ENCODE data around the gene PPIG. TPM values are rescaled to one million over a fixed set of nuclear protein-coding genes. Genes with fewer than 3 reads are reported as not detected.
"Not testable (repeated sequence)": the region's sequence is repeated elsewhere in the genome, so short reads cannot be mapped to it uniquely, and the experiment has no call there.

Gene PPIG
- total RNA-seq (10 to 100 TPM; 83.4 to 87.8 TPM), total RNA-seq (100.0 to 213 (median 158) reads per million in 172 experiments)
- polyA plus RNA-seq (2013, experiment 1 of 2), result 61.9 TPM
- 74.9 TPM for polyA plus RNA-seq (2013, experiment 2 of 2)

- H3K4me3 Mint-ChIP-seq, result peak within 1 kb of the TSS; percentile 98
- CTCF ChIA-PET, result interaction anchor here (0.7 to 1.3 kb wide), 2 partner anchors 12 to 56 kb away, joined by 3 to 4 read pairs; no protein-coding TSS in a partner anchor
- peaks cover 39% of the 10 kb centered on the region for H3K4me1 Mint-ChIP-seq (ENCODE audit: low read depth)
These were observed at the start of gene PPIG for GRCh38 chr2:169584005-169584877. Gene PPIG (plus strand): TSS chr2:169584351. CDS start chr2:169604042, 19,691 bp downstream.

GRCh38 chr2:169539460-169539859 is 44.7 kb upstream of the PPIG start:
- H3K27ac Mint-ChIP-seq; intact Hi-C loops (cut with DNase I, micrococcal nuclease); H3K27ac ChIP-seq (ENCODE audit: low read depth in 1 of 2, low read length in 2 of 2); H3K4me1 ChIP-seq (ENCODE audit: insufficient read depth, low read length); H3K9me3 ChIP-seq (ENCODE audit: control insufficient read depth in 1 of 2, insufficient read depth in 1 of 2, low read length in 2 of 2); H3K4me1 Mint-ChIP-seq (ENCODE audit: low read depth); CTCF ChIA-PET; POLR2A ChIA-PET; DNase-seq; ATAC-seq (ENCODE audit: poor library complexity); H3K4me3 Mint-ChIP-seq; H3K27me3 Mint-ChIP-seq; H3K27me3 ChIP-seq (ENCODE audit: control insufficient read depth in 1 of 2, insufficient read depth in 2 of 2, low read length in 2 of 2); H3K4me3 ChIP-seq (ENCODE audit: low read length); H3K9me3 Mint-ChIP-seq: not testable (repeated sequence)
- peaks cover 38% of the 10 kb centered on the region for H3K36me3 Mint-ChIP-seq (ENCODE audit: low read depth)
- peaks cover 22% of the 10 kb centered on the region for H3K36me3 ChIP-seq (ENCODE audit: insufficient read depth, low read length)

More at GRCh38 chr2:169584005-169584877, at the start of gene PPIG:
- peaks cover 3% of the 10 kb centered on the region for H3K9me3 Mint-ChIP-seq
- H3K27me3 Mint-ChIP-seq, result no peaks in the 10 kb centered on the region
- TF ChIP-seq CTCF (IDR thresholded peaks at IDR 0.05), result no peak
- peak within 1 kb of the TSS; percentile 99 for H3K27ac Mint-ChIP-seq
- Histone ChIP-seq H3K27ac (ENCODE audit: low read depth in 1 of 2, low read length in 2 of 2) (peak within 1 kb of the TSS; percentile 97 to 99), H3K36me3 (ENCODE audit: insufficient read depth, low read length) (no peaks in the 10 kb centered on the region), H3K27me3 (ENCODE audit: control insufficient read depth in 1 of 2, insufficient read depth in 2 of 2, low read length in 2 of 2) (no peaks in the 10 kb centered on the region), H3K4me1 (ENCODE audit: insufficient read depth, low read length) (peaks cover 24% of the 10 kb centered on the region), H3K4me3 (ENCODE audit: low read length) (peak within 1 kb of the TSS; percentile 81), H3K9me3 (ENCODE audit: control insufficient read depth in 1 of 2, insufficient read depth in 1 of 2, low read length in 2 of 2) (no peaks in the 10 kb centered on the region)
- H3K36me3 Mint-ChIP-seq (ENCODE audit: low read depth), result peaks cover 31% of the 10 kb centered on the region
- DNase-seq (peak; percentile 73 to 96 (median 82)), ATAC-seq (ENCODE audit: poor library complexity) (peak; percentile 92)
- intact Hi-C loops (cut with DNase I, micrococcal nuclease), result loop anchor here (1.0 to 10.0 kb wide), 5 partner anchors 11 to 1341 kb away; partner anchors contain the start of genes CFAP210 (in 1 of the 2), FASTKD1 (in 1 of the 2), GORASP2 (in 1 of the 2) and PHOSPHO2 (in 1 of the 2)
- POLR2A ChIA-PET, result interaction anchor here (0.6 to 2.4 kb wide), 20 partner anchors 11 to 1344 kb away, joined by 3 to 49 read pairs (median 4); partner anchors contain the start of genes BBS5, CFAP210, FASTKD1 and METTL5

GRCh38 chr2:169540146-169540545 is 44.0 kb upstream of the PPIG start:
- H3K4me3 Mint-ChIP-seq, result no peak overlapping the region
- no peaks in the 10 kb centered on the region for H3K27me3 Mint-ChIP-seq
- peaks cover 42% of the 10 kb centered on the region for H3K36me3 Mint-ChIP-seq (ENCODE audit: low read depth)
- H3K36me3 ChIP-seq (ENCODE audit: insufficient read depth, low read length), result peaks cover 22% of the 10 kb centered on the region
- no peak for TF ChIP-seq CTCF (IDR thresholded peaks at IDR 0.05)
- no peak overlapping the region for H3K27ac ChIP-seq (ENCODE audit: low read depth in 1 of 2, low read length in 2 of 2)
- no peaks in the 10 kb centered on the region for H3K27me3 ChIP-seq (ENCODE audit: control insufficient read depth in 1 of 2, insufficient read depth in 2 of 2, low read length in 2 of 2)
- no peak for DNase-seq
- ChIA-PET CTCF (no interaction called here), POLR2A (no interaction called here)
- intact Hi-C loops (cut with DNase I, micrococcal nuclease), result no loop called here
- no peaks in the 10 kb centered on the region for H3K9me3 Mint-ChIP-seq
- H3K4me1 Mint-ChIP-seq (ENCODE audit: low read depth), result no peaks in the 10 kb centered on the region
- no peaks in the 10 kb centered on the region for H3K4me1 ChIP-seq (ENCODE audit: insufficient read depth, low read length)
- no peak overlapping the region for H3K4me3 ChIP-seq (ENCODE audit: low read length)
- no peak for ATAC-seq (ENCODE audit: poor library complexity)
- no peaks in the 10 kb centered on the region for H3K9me3 ChIP-seq (ENCODE audit: control insufficient read depth in 1 of 2, insufficient read depth in 1 of 2, low read length in 2 of 2)
- H3K27ac Mint-ChIP-seq, result no peak overlapping the region

Measured in CD4-positive, alpha-beta T cell (primary cell).